Measurements from ENCODE around the gene SLC22A9. TPM values are rescaled to one million over a fixed set of nuclear protein-coding genes. Genes with fewer than 3 reads are reported as not detected.

The SLC22A9 gene
- total RNA-seq, 6 experiments from 2014 or later: not detected

DNA sequence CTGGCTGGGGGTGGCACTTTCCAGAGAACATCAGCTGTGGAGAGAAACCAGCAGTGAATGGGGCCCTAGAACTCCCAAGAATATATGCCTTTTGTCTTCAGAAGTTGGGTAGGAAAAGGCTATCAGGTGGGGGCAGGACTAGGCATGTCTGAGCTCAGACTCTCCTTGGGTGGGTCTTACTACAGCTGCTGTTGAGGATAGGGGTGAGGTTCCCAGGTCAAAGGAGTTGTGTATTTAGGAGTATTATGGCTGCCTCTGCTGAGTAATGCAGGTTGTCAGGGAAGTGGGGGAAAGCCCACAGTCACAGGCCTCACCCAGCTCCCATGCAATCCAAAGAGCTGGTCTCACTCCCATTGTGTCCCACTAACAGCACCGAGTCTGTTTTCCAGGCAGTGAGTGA is 26.1 kb downstream of the SLC22A9 start:
- no peaks in the 10 kb centered on the region for H3K27me3 Mint-ChIP-seq (ENCODE audit: insufficient read depth)

DNA sequence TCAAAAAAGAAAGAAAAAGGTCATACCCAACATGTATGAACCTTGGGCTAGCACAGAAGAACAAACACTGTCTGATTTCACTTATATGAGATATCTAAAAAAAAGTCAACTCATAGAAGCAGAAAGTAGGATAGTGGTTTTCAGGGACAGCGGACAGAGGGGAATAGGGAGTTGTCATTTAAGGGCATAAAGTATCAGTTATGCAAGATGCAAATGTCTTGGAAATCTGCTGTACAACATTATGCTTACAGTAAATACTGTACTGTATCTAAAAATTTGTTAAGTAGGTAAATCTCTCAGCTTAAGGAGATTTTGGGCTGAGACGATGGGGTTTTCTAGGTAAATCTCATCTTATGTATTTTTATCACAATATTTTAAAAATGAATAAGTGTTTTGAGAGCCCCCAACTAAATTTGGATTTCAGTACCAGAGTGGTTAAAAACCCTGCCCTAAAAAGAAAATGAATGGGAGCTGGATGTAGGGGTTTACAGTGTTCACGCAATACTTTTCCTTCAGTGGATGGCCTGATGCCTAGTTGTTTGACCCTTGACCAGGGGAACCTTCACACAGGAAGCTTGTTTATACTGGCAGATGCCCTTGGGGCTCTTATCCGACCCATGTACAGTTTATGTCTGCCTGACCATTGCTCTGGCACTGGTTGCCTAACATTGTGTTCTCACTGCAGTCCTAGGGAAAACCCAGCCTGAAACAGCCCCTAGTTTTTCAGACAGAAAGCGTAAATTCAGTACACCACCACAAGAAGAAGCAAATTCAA is 34.8 kb downstream of the SLC22A9 start:
- no peak for DNase-seq
- Mint-ChIP-seq H3K9me3 (no peaks in the 10 kb centered on the region), H3K27ac (no peak overlapping the region), H3K4me1 (ENCODE audit: low read depth) (no peaks in the 10 kb centered on the region), H3K4me3 (no peak overlapping the region), H3K27me3 (ENCODE audit: insufficient read depth) (peaks cover 4% of the 10 kb centered on the region; the same call in 1 of the 2 replicates), H3K36me3 (ENCODE audit: low read depth) (no peaks in the 10 kb centered on the region)
- TF ChIP-seq, protein P1, sequence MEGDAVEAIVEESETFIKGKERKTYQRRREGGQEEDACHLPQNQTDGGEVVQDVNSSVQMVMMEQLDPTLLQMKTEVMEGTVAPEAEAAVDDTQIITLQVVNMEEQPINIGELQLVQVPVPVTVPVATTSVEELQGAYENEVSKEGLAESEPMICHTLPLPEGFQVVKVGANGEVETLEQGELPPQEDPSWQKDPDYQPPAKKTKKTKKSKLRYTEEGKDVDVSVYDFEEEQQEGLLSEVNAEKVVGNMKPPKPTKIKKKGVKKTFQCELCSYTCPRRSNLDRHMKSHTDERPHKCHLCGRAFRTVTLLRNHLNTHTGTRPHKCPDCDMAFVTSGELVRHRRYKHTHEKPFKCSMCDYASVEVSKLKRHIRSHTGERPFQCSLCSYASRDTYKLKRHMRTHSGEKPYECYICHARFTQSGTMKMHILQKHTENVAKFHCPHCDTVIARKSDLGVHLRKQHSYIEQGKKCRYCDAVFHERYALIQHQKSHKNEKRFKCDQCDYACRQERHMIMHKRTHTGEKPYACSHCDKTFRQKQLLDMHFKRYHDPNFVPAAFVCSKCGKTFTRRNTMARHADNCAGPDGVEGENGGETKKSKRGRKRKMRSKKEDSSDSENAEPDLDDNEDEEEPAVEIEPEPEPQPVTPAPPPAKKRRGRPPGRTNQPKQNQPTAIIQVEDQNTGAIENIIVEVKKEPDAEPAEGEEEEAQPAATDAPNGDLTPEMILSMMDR (IDR thresholded peaks at IDR 0.05): no peak

More for the DNA sequence above, 26.1 kb downstream of the SLC22A9 start:
- Mint-ChIP-seq H3K9me3 (no peaks in the 10 kb centered on the region), H3K27ac (no peak overlapping the region), H3K36me3 (ENCODE audit: low read depth) (no peaks in the 10 kb centered on the region), H3K4me1 (ENCODE audit: low read depth) (no peaks in the 10 kb centered on the region), H3K4me3 (no peak overlapping the region)
- TF ChIP-seq, protein P1 (IDR thresholded peaks at IDR 0.05): no peak
- DNase-seq: no peak

DNA sequence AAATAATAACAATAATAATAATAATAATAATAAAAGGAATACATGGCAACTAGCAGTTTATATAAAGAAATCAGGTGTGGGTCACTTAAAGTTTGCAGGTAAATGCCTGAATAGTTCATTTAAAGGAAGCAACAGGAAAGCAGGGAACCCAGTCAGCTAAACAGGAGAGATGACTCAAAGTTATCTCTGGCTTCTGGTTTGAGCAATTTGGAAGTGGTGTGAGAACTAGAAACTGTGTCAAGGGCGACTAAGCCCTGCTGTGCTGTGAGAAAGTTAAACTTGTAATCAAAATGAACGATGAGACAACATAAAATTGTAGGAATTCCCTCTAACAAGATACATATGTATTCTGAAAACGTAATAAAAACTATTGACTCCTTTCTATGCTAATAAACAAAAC is 35.5 kb downstream of the SLC22A9 start:
- Mint-ChIP-seq H3K27me3 (ENCODE audit: insufficient read depth) (peaks cover 4% of the 10 kb centered on the region; the same call in 1 of the 2 replicates), H3K4me1 (ENCODE audit: low read depth) (no peaks in the 10 kb centered on the region), H3K9me3 (no peaks in the 10 kb centered on the region), H3K27ac (no peak overlapping the region), H3K4me3 (no peak overlapping the region), H3K36me3 (ENCODE audit: low read depth) (no peaks in the 10 kb centered on the region)
- TF ChIP-seq, protein P1 (IDR thresholded peaks at IDR 0.05): no peak
- no peak for DNase-seq

DNA sequence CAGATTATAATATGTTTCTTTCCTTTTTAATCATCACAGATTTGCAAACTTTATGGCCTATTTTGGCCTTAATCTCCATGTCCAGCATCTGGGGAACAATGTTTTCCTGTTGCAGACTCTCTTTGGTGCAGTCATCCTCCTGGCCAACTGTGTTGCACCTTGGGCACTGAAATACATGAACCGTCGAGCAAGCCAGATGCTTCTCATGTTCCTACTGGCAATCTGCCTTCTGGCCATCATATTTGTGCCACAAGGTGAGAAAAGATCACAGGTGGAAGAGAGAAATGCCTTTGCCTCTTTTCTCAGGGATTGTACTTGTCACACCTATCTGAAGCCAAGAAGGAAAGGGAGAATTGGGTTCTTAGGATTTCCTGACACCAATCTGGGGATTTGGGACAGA is 36.9 kb downstream of the SLC22A9 start:
- H3K36me3 Mint-ChIP-seq (ENCODE audit: low read depth): no peaks in the 10 kb centered on the region
- no peak for DNase-seq

DNA sequence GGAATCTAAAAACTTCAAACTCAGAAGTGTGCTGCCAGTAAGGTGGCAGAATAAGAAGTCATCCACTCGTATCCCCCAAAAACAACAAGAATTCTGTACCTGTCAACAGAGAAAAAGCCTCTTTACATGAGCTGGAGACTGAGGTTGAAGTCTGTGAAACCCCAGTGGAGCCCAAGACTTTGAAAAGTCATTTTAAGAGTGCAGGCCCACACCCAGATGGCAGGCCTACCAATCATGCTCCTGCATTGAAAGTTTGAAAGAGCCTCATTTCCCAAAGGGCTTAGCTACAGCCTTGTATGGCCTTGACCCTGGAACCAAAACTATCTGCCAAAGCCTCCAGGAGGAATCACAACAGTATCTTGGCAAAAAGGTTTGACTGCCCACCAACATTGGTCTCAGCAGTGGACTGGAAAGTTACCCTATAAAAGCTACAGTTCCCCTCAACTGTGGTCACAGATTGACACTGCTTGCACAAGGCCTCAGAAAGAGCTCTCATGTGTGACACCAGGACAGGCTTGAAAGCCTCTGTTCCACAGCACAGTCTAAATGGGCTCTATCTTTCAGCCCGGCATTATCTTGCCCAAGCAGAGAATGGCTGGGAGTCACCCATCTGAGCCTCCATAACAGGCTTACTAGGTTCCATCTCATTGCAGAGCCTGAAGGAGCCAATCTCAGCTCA is 47.7 kb downstream of the SLC22A9 start:
- TF ChIP-seq, protein P1 (IDR thresholded peaks at IDR 0.05): no peak
- no peak for DNase-seq
- Mint-ChIP-seq H3K9me3 (no peaks in the 10 kb centered on the region), H3K27ac (no peak overlapping the region), H3K27me3 (ENCODE audit: insufficient read depth) (peaks cover 6% of the 10 kb centered on the region), H3K36me3 (ENCODE audit: low read depth) (no peaks in the 10 kb centered on the region), H3K4me1 (ENCODE audit: low read depth) (no peaks in the 10 kb centered on the region), H3K4me3 (no peak overlapping the region)

More for the DNA sequence above, 36.9 kb downstream of the SLC22A9 start:
- no peak overlapping the region for H3K4me3 Mint-ChIP-seq
- H3K4me1 Mint-ChIP-seq (ENCODE audit: low read depth): no peaks in the 10 kb centered on the region
- H3K27me3 Mint-ChIP-seq (ENCODE audit: insufficient read depth): peaks cover 4% of the 10 kb centered on the region; the same call in 1 of the 2 replicates
- H3K27ac Mint-ChIP-seq: no peak overlapping the region
- TF ChIP-seq, protein P1 (IDR thresholded peaks at IDR 0.05): no peak
- no peaks in the 10 kb centered on the region for H3K9me3 Mint-ChIP-seq

Data from HFFc6 (cell line).